ENCODE results near the gene FRMPD2.

Gene FRMPD2, protein sequence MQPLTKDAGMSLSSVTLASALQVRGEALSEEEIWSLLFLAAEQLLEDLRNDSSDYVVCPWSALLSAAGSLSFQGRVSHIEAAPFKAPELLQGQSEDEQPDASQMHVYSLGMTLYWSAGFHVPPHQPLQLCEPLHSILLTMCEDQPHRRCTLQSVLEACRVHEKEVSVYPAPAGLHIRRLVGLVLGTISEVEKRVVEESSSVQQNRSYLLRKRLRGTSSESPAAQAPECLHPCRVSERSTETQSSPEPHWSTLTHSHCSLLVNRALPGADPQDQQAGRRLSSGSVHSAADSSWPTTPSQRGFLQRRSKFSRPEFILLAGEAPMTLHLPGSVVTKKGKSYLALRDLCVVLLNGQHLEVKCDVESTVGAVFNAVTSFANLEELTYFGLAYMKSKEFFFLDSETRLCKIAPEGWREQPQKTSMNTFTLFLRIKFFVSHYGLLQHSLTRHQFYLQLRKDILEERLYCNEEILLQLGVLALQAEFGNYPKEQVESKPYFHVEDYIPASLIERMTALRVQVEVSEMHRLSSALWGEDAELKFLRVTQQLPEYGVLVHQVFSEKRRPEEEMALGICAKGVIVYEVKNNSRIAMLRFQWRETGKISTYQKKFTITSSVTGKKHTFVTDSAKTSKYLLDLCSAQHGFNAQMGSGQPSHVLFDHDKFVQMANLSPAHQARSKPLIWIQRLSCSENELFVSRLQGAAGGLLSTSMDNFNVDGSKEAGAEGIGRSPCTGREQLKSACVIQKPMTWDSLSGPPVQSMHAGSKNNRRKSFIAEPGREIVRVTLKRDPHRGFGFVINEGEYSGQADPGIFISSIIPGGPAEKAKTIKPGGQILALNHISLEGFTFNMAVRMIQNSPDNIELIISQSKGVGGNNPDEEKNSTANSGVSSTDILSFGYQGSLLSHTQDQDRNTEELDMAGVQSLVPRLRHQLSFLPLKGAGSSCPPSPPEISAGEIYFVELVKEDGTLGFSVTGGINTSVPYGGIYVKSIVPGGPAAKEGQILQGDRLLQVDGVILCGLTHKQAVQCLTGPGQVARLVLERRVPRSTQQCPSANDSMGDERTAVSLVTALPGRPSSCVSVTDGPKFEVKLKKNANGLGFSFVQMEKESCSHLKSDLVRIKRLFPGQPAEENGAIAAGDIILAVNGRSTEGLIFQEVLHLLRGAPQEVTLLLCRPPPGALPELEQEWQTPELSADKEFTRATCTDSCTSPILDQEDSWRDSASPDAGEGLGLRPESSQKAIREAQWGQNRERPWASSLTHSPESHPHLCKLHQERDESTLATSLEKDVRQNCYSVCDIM (N-terminal part only)

DNA sequence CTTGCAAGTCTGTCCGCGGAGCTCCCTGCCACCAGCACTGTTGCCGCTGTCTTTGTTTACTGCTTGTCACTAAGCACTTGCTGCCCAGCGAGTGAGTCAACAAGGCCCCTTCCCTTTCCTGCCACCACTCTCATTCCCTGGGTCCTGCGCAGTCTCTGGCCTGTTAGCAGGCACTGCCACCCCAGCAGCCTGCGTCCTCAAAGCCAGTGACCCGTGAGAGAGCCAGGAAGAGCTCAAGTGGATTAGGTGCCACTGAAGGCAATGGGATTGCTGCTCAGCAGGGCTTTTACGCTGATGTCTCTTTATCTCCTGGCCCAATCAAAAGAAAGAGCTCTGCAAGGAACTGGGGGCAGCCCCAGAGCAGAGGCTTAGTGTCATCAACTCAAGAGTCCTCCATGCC lies at the start of gene FRMPD2:
FRMPD2 (minus strand) TSS at position 61 of the 400 bp plus-strand sequence. CDS start 129 bp downstream, outside the sequence.
- no peak for DNase-seq (ENCODE audit: low read depth)

DNA sequence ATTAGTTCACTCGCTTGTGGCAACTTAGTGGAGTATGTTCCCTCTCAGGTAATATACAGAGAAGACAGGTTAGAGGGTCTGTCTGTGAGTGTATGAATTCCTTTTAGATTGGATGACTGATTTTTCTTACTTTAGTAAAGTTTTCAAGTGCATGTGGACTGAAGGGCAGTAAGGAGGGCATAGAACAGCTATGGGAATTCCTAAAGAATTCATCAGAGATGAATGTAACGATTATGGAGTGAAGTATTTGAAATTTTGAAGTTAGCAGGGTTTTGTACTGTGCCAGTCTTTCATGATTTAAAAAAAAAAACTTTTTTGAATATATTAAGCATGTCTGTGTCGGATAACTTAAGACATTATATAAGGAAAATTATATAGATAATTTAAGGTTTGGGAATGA lies 47.5 kb upstream of the FRMPD2 start:
- no peak for DNase-seq (ENCODE audit: low read depth)

DNA sequence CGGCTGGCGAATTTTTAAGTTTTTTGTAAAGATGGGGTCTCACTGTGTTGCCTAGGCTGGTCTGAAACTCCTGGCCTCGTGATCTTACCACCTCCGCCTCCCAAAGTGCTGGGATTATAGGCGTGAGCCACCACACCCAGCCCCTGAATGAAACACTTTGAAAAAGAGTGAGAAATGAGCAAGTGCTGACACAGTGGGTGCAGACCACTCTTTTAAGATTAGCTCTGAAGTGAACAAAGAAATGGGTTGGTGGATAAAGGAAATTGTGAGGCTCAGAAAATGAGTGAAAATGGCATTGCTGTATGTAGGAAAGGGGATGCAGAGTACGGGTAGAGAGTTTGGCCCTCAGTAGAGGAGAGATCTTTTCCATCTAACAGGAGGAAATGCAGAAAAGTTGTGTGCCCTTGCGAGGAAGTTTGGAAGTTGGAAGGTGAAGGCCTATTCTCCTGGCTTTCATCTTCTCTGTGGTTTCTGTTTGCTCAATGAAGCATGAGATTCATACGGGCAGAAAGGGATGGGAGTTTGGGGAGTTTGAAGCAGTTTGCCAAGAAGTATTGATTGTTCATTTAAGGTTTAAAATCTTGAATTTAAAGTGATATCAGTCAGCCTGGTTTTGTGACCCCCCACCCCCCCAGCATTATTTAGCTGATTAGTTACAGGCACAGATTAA lies 43.0 kb upstream of the FRMPD2 start:
- no peak for DNase-seq (ENCODE audit: low read depth)

DNA sequence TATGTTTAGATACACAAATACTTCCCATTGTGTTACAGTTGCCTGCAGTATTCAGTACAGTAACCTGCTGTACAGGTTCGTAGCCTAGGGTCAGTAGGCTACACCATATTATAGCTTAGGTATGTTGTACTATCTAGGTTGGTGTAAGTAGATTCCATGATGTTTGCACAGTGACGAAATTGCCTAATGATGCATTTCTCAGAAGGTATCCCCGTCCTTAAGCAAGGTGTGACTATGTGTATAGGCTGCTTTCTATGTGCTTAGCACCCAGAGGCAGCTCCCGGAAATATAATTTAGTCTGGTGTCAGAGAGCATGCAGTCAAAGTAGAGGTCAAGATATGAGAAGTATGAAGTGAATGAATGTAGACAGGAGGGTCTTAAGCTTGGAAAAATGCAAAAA lies 41.7 kb upstream of the FRMPD2 start:
- no peak for DNase-seq (ENCODE audit: low read depth)

DNA sequence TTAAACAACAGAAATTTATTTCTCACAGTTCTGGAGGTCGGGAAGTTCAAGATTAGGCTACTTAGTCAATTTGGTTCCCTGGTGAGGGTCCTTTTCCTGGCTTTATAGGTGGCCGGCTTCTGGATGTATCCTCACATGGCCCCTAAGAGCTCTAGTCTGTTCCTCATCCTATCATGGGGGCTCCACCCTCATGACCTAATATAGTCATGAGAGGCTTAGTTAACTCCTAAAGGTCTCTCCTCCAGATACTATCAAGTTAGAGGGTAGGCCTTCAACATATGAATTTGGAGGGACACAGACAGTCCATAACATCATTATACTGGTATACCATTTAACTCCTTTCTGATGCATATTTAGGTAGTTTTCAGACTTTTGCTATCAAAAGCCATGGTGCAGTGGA lies 39.6 kb upstream of the FRMPD2 start:
- DNase-seq (ENCODE audit: low read depth), result no peak

DNA sequence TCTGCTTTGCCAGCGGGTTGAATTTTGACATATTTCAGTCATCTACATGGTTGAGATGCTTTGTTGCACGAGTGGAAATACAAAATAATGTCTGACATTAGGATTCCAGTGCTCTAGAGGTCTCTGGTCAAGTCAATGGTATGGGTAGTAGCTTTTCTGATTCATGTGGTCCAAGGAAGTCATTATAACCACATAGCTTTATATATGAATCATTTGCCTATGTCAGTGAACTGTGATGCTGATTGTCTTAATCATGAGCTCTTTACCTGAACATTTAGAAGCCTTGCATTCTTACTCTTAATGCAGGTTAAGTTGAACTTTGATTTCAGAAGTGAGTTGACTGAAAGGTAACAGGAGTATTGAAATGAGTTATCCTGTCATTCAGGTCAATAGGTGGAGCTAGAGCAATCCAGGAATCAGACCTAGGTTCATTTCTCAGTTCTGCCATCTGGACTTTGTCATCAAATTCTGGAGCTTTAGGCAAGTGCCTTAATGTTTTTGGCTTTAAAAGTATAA lies 35.3 kb upstream of the FRMPD2 start:
- no peak for DNase-seq (ENCODE audit: low read depth)

DNA sequence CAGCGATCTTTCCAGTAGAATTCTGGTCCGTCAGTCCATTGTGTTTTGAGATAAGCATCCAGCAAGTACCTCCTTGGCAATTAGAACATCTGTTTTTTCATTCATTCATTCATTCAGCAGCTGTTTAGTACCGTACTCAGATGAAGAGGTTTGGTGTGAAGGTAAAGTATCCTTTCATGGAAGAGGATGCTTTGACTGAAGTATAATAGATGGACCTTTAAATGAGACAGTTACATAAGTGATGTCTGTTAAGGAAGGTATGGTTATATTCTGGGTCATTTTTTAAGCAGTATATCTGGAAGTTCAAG lies 33.2 kb upstream of the FRMPD2 start:
- DNase-seq (ENCODE audit: low read depth), result no peak

DNA sequence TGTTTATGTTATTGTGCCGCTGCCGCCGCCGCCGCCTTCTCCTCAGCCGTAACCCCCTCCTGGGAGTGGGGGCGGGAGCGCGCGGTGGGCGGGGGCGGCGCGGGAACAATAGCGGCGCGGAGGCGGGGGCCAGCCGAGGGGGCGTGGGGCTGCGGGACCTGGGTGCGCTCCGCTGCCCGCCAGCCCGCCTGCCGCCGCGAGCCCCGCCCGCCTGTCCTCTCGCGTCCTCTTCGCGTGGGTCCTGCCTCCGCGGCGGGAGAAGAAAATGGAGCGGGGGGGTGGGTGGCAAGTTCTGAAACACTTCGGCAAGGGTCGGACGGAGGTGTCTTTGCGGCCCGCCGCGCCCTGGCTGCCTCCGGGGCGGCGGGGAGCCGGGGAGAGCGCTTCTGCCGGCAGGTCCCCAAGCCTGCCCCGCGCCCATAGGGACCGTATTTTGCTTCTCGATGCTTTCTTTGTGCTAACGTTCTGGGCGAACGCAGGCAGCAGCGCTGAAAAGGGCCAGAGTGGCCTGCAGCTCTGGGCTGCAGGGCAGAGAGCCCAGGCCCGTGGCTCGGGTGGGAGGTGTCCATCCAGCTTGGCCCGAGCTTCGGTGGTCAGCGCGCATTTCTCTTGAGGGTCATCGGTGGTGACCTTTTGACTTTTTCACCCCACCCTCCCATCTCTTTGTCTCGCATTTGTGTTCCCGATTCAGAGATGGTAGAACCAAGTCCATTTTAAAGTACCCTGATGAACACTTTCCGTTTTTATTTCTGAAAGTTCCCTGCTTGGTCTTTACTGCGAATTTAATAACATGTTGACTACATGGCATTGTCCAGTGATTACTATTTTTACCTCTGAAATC lies 32.6 kb upstream of the FRMPD2 start:
- peak; percentile 39 for DNase-seq (ENCODE audit: low read depth)

DNA sequence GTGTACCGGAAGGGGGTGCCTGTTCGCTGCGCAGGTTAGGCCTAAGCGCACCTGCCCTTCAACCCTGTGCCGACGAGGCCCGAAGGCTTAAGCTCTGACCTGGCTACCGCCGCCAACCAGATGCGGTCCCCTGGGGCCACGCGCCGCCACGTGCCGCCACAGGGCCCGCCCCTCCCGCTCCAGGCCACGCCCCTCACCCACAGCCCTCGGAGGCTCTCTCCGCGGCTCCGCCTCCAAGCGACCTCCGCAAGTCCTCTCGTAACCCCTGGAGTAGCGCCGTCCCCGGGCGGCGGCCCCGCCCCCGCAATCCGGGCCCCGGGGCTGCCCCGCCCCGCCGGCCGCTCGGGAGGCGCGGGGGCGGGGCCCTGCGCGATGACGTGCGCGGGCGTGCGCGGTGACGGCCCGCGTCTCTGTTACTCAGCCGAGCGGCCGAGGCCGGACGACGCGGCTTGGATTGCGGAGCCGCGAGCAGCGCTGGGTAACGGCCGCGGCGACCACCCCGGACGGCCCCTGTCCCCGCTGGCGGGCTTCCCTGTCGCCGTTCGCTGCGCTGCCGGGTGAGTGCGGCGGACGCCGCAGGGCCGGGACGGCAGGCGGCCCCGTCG lies 31.9 kb upstream of the FRMPD2 start, which contains the start of gene MAPK8:
MAPK8 (plus strand) TSS at position 413 of the 605 bp plus-strand sequence. CDS start 94,984 bp downstream, outside the sequence.
- DNase-seq (ENCODE audit: low read depth), result peak; percentile 86

DNA sequence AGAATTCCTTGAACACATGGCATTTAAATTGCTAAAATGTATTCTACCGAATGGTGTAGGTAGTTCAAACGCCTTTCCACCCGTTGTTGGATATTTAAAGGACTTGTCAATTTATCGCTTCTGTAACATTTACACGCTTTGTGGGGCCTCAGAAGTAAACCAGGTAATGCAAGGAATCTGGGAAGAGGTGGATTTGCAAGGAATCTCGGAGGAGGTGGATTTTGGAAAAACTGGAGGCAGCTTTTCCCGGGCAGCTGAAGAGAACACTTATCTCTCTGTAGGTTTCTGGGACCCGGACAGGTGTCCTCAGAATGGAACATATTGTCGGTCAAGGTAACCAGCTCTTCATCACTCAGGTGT lies 31.4 kb upstream of the FRMPD2 start:
- no peak for DNase-seq (ENCODE audit: low read depth)

DNA sequence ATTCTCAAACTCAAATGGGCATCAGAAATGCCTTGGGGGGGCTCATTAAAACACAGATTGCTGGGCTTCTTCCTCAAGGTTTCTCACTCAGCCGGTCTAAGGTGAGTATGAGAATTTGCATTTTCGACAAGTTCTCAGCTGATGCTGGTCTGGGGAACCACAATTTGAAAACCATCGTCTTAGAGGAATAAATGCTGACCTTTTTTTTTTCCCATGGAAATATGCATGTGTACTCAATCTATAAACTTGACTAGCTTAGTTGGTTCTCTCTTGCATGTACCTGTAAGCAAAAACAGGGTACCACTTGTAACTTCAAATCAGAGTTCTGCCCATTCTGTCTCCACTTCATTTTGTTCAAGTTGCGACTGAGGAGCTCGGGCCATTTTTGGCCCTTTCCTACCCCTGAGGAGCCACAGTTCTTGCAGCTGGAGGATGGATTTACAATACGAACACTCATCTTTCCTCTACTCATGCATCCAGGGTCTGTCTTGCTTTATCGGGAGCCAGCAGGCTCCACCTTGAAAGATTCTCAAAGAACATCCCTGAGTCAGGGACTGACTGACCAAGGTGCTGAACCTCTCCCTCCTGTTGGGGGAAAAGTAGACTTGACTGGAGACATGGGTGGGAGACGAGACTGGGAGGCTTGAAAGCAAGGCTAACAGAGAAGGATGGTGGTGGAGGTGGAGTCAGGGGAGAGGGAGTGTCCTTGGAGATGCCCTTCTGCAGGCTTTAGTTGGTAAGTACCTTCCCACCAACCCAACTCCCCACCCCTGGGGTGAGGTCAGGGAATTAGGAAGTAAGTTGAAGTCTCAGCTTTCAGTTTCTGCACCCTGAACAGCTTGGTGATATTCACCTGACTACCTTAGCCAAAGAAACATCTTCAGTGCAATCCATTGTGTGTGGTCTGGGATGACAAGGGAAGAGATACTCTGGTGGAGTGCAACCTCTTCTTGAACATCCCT lies 28.3 kb upstream of the FRMPD2 start:
- DNase-seq (ENCODE audit: low read depth), result no peak

DNA sequence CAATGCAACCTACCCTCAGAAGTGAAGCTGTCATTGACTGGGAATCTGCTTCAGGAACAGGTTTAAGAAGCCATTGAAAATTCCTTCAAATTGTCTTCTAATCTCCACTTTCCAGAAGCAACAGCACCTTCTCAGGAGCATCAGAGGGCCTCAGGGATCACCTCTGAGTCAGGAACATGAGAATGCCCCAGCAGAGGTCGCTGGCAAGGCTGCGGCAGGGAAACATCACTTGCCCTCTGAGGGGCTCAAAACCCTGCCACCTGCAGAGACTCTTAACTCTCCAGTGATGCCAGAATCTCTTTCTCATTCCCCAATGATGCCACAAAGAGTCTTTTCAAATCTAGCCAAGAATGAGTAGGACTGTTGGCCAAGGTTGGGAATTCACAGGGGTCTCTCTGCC lies 26.1 kb upstream of the FRMPD2 start:
- DNase-seq (ENCODE audit: low read depth), result no peak

DNA sequence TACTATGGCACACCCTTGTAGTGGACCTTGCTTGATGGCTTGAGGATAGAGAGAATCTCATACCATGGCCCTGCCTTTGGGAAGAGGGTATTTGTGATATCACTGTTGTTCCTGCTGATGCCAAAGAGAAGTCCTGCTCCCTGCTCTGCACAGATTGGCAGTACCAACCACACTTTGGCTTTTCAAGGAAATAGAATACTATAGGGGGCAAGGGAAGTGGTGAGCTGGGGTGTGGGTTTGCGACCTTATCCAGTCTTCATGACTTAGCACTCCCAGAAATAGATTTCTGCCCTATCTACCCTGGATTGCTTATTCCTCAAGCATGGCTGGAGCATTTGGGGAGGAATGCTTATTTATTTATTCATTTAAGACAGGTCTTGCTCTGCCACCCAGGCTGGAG lies 25.2 kb upstream of the FRMPD2 start:
- no peak for DNase-seq (ENCODE audit: low read depth)

DNA sequence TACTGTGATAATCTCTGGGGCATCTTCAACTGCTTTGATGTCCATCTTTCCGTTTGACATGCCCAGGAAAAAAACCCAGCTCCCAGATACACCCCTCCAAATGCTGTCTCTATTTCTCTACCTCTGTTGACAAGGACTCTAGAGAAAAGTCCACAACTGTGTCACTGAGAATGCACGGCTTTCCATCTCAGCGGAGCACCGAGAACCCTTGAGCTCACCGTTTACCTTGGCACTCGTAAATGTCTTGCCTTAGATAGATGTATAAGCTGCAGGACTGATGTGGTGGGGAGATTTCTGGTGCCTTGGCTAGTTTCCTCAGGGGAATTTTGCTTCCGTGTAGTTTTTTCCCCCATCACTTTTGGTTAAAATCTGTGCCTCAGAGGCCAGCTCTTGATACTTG lies 24.6 kb upstream of the FRMPD2 start:
- no peak for DNase-seq (ENCODE audit: low read depth)

DNA sequence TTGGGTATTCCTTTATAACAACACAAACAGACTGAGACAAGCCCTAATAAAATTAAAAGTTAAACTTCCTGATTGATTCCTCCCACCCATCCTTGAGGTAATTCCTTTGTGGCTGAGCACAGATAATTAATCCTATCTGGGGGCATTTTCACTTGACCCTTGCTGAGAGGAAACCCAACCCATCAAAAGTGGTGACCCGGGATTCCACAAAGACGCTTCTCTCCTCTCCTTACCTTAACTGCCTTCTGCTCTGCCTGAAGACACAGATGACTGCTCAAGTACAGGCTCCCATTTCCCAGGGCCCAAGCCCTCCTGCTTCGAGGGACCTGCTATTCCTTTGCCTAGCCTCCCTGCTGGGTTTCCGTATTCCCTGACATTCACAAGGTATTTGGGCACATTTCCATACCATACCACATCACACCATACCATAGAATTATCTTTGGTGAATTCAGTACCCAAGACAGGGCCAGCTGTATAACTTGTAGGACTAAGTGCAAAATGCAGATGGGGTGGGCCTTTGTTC lies 22.1 kb upstream of the FRMPD2 start:
- DNase-seq (ENCODE audit: low read depth), result no peak

DNA sequence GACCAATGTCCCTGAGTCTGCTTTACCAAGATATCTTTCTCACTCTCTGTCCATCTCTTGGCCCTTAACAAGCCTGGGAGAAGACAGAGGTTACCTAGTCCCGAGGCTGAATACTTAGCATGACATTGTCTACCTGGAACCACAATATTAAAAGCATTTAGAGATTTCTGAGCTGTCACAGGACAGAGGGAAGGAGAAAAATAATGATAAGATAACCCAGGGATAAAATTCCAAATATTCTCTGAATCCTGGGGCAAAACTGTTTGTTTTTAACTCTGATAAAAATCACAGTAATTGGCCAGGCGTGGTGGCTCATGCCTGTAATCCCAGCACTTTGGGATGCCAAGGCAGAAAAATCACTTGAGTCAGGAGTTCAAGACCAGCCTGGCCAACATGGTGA lies 19.9 kb upstream of the FRMPD2 start:
- DNase-seq (ENCODE audit: low read depth), result no peak

DNA sequence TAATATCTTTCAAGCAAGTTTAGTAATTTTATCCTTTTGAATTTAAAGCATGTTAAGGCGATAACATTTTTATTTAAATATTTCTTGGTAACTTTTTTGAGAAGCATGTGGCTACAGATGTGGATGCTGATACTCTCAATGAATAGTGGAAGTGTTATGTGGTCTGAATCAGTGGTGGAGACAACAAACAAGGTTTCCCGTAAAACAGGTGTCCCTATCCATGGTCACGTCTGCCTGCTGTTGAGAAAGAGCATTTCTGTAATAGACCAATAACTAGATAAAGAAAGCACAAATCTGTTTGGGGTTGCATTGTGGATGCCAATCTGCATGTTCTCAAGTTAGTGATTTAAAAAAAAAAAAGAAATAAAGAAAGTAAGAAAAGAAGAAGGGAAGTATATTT lies 18.1 kb upstream of the FRMPD2 start:
- DNase-seq (ENCODE audit: low read depth), result no peak

DNA sequence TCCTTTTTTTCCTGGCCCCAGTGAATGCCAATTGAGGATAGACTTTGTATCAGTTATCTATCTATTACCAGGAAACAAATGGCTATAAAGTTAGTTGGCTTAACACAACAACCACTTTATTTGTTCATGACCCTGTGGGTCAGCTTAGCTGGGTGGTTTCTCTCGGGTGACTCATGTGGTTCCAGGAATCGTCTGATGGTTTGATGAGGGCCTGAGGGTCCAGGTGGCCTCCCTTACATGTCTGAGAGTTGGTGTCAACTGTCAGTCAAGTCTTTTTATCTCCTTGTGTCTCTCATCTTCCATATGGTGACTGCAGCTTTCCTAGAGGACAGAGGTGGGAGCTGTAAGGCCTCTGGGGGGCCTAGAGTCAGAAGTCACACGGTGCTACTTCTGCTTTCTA lies 16.7 kb upstream of the FRMPD2 start:
- DNase-seq (ENCODE audit: low read depth), result no peak

DNA sequence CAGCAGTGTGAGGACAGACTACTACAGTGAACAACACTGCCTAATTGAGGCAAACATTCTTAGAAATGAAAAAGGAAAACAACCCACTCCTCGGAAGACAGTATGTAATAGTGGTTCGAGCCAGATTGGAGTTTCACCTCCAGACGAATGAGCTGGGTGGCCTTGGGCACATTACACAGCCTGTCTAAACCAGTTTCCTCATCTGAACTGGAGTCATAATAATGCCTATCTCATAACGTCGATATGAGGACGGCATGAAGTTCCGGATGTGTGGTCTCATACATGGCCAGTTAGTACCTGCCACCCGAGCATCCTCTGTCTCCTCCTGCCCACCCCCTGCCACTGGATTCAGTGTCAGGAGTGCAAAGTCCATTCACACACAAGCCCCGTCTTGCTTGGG lies 15.8 kb upstream of the FRMPD2 start:
- DNase-seq (ENCODE audit: low read depth), result no peak

Measured in stimulated activated CD8-positive, alpha-beta memory T cell treated with anti-CD3 and anti-CD28 coated beads, Interleukin-15, amount 100 ng/mL, for 1 hour (primary cell).